IMR-90 (cell line): ENCODE results near the gene IL1RL1. TPM values are rescaled to one million over a fixed set of nuclear protein-coding genes. Genes with fewer than 3 reads are reported as not detected.
A peak's percentile ranks its signal among the peaks of the same experiment; 100 is the strongest.

ENCODE experiments used
- ATAC-seq: fragments of 200-7000 bp; cut with Tn5 transposase; 2 replicates; pipeline ENCODE4 v1.9.1; 2020; ENCODE audit warnings: low read depth, mild to moderate bottlenecking, moderate library complexity
- BruUV-seq: library from RNA; stranded (reverse); fragments of 400-500 nt; replicated peaks from 2 replicates; lab custom pipeline; 2021; lab: Mats Ljungman, UMichigan
- CTCF ChIA-PET: fragments of 300-600 bp; formaldehyde crosslinking; extraction: SDS; loops from one replicate; lab custom pipeline; 2021; ENCODE audit warnings: antibody characterized with exemption; lab: Yijun Ruan, JAX
- POLR2A ChIA-PET: fragments of 300-600 bp; sonication (Branson Sonifier 250); formaldehyde crosslinking; loops from one replicate; lab custom pipeline; 2022; ENCODE audit warnings: antibody characterized with exemption; ENCODE audit not compliant: unreplicated experiment; lab: Charles Lee
- DNase-seq: peaks from one replicate; pipeline ENCODE4 v3.0.0; 2013
- H2AFZ ChIP-seq: replicated peaks from 2 replicates; pipeline ENCODE3; 2013; ENCODE audit warnings: low read length, mild to moderate bottlenecking; ENCODE audit not compliant: poor library complexity
- H2AK5ac ChIP-seq: 2 replicates; pipeline ENCODE4 v1.6.1; 2013; ENCODE audit warnings: low read depth, low read length, inconsistent platforms
- H2AK9ac ChIP-seq: replicated peaks from 2 replicates; pipeline ENCODE3; 2013; ENCODE audit warnings: mild to moderate bottlenecking, low read depth, low read length, moderate library complexity; ENCODE audit not compliant: poor library complexity
- H2BK120ac ChIP-seq: 2 replicates; pipeline ENCODE4 v1.6.1; 2013; ENCODE audit warnings: low read depth, low read length, inconsistent platforms
- H2BK15ac ChIP-seq: 3 replicates; pipeline ENCODE4 v1.6.1; 2013; ENCODE audit warnings: low read depth, low read length, inconsistent platforms
- H2BK20ac ChIP-seq: 2 replicates; pipeline ENCODE4 v1.6.1; 2013; ENCODE audit warnings: low read depth, mild to moderate bottlenecking, inconsistent platforms, low read length, moderate library complexity
- H2BK5ac ChIP-seq: 2 replicates; pipeline ENCODE4 v1.6.1; 2013; ENCODE audit warnings: mild to moderate bottlenecking, low read depth, low read length, inconsistent platforms; ENCODE audit not compliant: poor library complexity, severe bottlenecking
- H3K14ac ChIP-seq: replicated peaks from 2 replicates; pipeline ENCODE4 v1.6.1; 2013; ENCODE audit warnings: low read depth, low read length, inconsistent platforms
- H3K18ac ChIP-seq: 2 replicates; pipeline ENCODE4 v1.6.1; 2013; ENCODE audit warnings: low read depth, low read length, control low read depth
- H3K23ac ChIP-seq: 2 replicates; pipeline ENCODE4 v1.6.1; 2013; ENCODE audit warnings: low read depth, low read length, inconsistent platforms
- H3K27ac ChIP-seq: 2 replicates; pipeline ENCODE4 v1.5.1; 2013; ENCODE audit warnings: mild to moderate bottlenecking, control low read depth, low read length; ENCODE audit not compliant: insufficient read depth
- H3K27me3 ChIP-seq: 2 replicates; pipeline ENCODE4 v1.6.1; 2013; ENCODE audit warnings: low read length; ENCODE audit not compliant: control insufficient read depth, insufficient read depth
- H3K36me3 ChIP-seq: 2 replicates; pipeline ENCODE4 v1.6.1; 2013; ENCODE audit warnings: low read length, mixed read lengths; ENCODE audit not compliant: control insufficient read depth, insufficient read depth
- H3K4ac ChIP-seq: 2 replicates; pipeline ENCODE4 v1.6.1; 2013; ENCODE audit warnings: low read depth, low read length, inconsistent platforms
- H3K4me1 ChIP-seq: 2 replicates; pipeline ENCODE4 v1.6.1; 2013; ENCODE audit warnings: low read length, mixed read lengths; ENCODE audit not compliant: control insufficient read depth, insufficient read depth
- H3K4me2 ChIP-seq: 2 replicates; pipeline ENCODE4 v1.6.1; 2013; ENCODE audit warnings: low read depth, mild to moderate bottlenecking, control low read depth, low read length, moderate library complexity
- H3K4me3 ChIP-seq: 2 replicates; pipeline ENCODE4 v1.5.1; 2013; ENCODE audit warnings: low read depth, mild to moderate bottlenecking, control low read depth, low read length, moderate library complexity; ENCODE audit not compliant: insufficient read depth
- H3K56ac ChIP-seq: 2 replicates; pipeline ENCODE4 v1.6.1; 2013; ENCODE audit warnings: low read length, inconsistent platforms; ENCODE audit not compliant: insufficient read depth; ENCODE audit errors: extremely low read depth
- H3K79me1 ChIP-seq, 2 experiments: 2 replicates each; pipeline ENCODE4 v1.6.1; 2013; ENCODE audit warnings: low read length in 2 of 2, inconsistent platforms in 1 of 2, low read depth in 1 of 2
- H3K9ac ChIP-seq: 2 replicates; pipeline ENCODE4 v1.6.1; 2013; ENCODE audit warnings: low read depth, low read length, control low read depth
- H3K9me1 ChIP-seq: 2 replicates; pipeline ENCODE4 v1.6.1; 2013; ENCODE audit warnings: low read length, inconsistent platforms; ENCODE audit not compliant: insufficient read depth
- H3K9me3 ChIP-seq: 2 replicates; pipeline ENCODE4 v1.6.1; 2013; ENCODE audit warnings: low read length; ENCODE audit not compliant: control insufficient read depth, insufficient read depth
- H4K20me1 ChIP-seq: 2 replicates; pipeline ENCODE4 v1.6.1; 2013; ENCODE audit warnings: low read length, inconsistent platforms; ENCODE audit not compliant: insufficient read depth
- H4K5ac ChIP-seq: 2 replicates; pipeline ENCODE4 v1.6.1; 2013; ENCODE audit warnings: mild to moderate bottlenecking, low read depth, low read length, control low read depth
- H4K8ac ChIP-seq, 2 experiments: 2 replicates each; pipeline ENCODE4 v1.6.1; 2013; ENCODE audit warnings: low read depth in 2 of 2, low read length in 2 of 2, control low read depth in 1 of 2, inconsistent platforms in 1 of 2
- H4K91ac ChIP-seq: 2 replicates; pipeline ENCODE4 v1.6.1; 2013; ENCODE audit warnings: low read depth, low read length, inconsistent platforms; ENCODE audit not compliant: insufficient read depth
- CEBPB ChIP-seq: IDR thresholded peaks from 2 replicates; pipeline ENCODE4 v1.6.1; 2012; ENCODE audit warnings: low read depth, low read length, improper control_type of control experiment
- FOS ChIP-seq: fragments of 150-350 bp; IDR thresholded peaks from 2 replicates; pipeline ENCODE4 v1.6.1; 2016; ENCODE audit warnings: low read depth, low read length
- MAFK ChIP-seq: IDR thresholded peaks from 2 replicates; pipeline ENCODE4 v1.6.1; 2012; ENCODE audit warnings: low read depth, low read length, improper control_type of control experiment
- SMC3 ChIP-seq: fragments of 150-350 bp; IDR thresholded peaks from 2 replicates; pipeline ENCODE4 v1.6.1; 2016; ENCODE audit warnings: low read depth, mild to moderate bottlenecking, antibody characterized with exemption, low read length, moderate library complexity
- WGBS, 2 experiments: methylation state at CpG; one replicate each; pipeline versions ENCODE4 v1.1.5 to v1.1.7; 2013; ENCODE audit warnings: missing lambda C conversion rate in 2 of 2; ENCODE audit not compliant: insufficient read length in 1 of 2; ENCODE audit errors: extremely low coverage in 2 of 2; 5-methylcytosine and 5-hydroxymethylcytosine counted together
- dilution Hi-C: fragments of 300-500 bp; cut with HindIII; formaldehyde crosslinking; loops from one replicate; pipeline ENCODE4 v1.14.3; 2018; ENCODE audit warnings: low sequenced_read_pairs; ENCODE audit not compliant: unreplicated experiment
- in situ Hi-C: fragments of 300-500 bp; cut with MboI; formaldehyde crosslinking; loops from 3 replicates; pipeline ENCODE4 v1.14.3; 2019; ENCODE audit warnings: low sequenced_read_pairs, inconsistent platforms, mixed read lengths
- intact Hi-C: fragments of 100-400 bp; cut with micrococcal nuclease; formaldehyde crosslinking; loops from 2 replicates; pipeline ENCODE4 v1.10.0; 2022
- polyA plus RNA-seq, 3 experiments: library from polyadenylated mRNA; depleted of rRNA; stranded (reverse); fragments of >200 nt; gene quantifications; 2 replicates each; pipeline ENCODE4 v1.2.3, GENCODE V29; 2012; ENCODE audit warnings: low replicate concordance in 1 of 3
- total RNA-seq: library from RNA; depleted of rRNA; stranded (reverse); fragments of >200 nt; gene quantifications from 2 replicates; pipeline ENCODE4 v1.2.3, GENCODE V29; 2012
- TF ChIP-seq, protein P1 (sequence below): conservative IDR thresholded peaks from 2 replicates; pipeline ENCODE4 v1.5.1; 2012; ENCODE audit warnings: mild to moderate bottlenecking, low read depth, low read length, improper control_type of control experiment

The IL1RL1 gene
- total and polyA plus RNA-seq, 2 of the 4 experiments (the other 2 are of a cell fraction) = under 0.01 to 0.14 TPM

DNA sequence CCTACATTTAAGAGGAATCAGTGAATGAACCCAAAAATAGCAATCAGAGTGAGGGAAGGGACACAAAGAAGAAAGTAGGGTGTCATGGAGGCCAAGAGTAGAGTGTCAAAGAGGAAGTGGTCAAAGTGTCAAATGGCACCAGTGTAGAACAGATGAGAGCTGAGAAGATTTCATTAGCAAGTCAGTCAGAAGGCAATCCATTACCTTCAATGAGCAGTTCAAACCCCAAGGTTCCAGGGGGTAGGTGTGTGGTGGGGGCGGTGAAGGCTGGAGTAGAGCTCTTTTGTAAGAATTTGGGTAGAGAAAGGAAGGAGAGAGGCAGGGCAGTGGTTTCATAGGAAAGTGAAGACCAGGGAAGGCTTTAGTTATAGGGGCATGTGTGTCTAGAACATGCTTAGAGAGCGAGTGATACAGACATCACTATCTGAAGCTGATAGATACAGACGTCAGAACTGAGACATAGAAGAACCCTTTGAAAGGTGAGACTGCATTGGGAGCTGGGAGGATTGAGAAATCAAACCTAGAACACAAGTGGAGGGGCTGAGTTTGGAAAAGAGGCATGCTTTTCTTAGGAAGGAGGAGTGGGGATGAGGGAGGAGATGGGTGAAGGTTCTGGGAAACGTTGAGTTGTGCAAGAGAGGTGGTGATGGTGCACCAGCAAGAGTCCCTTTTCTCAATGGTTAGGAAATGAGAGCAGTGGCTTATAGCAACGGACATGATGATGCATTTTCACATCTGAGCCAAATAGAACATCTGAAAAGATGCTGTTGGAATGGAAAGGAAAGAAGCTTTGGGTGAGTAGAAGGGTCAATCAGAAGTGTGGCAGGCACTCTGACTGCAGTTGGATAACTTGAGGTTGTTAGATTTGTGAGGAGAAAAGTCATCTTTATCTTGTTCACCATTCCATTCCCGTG, 48.9 kb upstream of the IL1RL1 start:
- H3K9me3 ChIP-seq = no peaks in the 10 kb centered on the region
- peak overlapping the region; percentile 16; the same call in 1 of the 3 replicates for H2BK15ac ChIP-seq
- H3K56ac ChIP-seq = no peak overlapping the region
- H3K4me2 ChIP-seq = no peak overlapping the region
- dilution Hi-C loops = no loop called here
- H3K9ac ChIP-seq = no peak overlapping the region
- peaks cover 7% of the 10 kb centered on the region for H3K9me1 ChIP-seq
- POLR2A ChIA-PET = no interaction called here
- BruUV-seq = no TSS peak
- peak overlapping the region; percentile 29 for H3K18ac ChIP-seq
- H2BK120ac ChIP-seq = peak overlapping the region; percentile 57
- ATAC-seq = peak; percentile 30
- H2BK20ac ChIP-seq = peak overlapping the region; percentile 57; the same call in 1 of the 2 replicates
- DNase-seq = peak; percentile 70
- H3K27ac ChIP-seq = peak overlapping the region; percentile 50; the same call in 1 of the 2 replicates
- no peak overlapping the region for H2AFZ ChIP-seq
- H3K23ac ChIP-seq = 0 out of 2 replicates have a peak overlapping the region, but pooled peaks have one; percentile 21
- intact Hi-C loops = no loop called here
- peaks cover 14% of the 10 kb centered on the region for H3K4me1 ChIP-seq
- H4K5ac ChIP-seq = 0 out of 2 replicates have a peak overlapping the region, but pooled peaks have one; percentile 13
- H2AK9ac ChIP-seq = no peak overlapping the region
- 57% methylated on average over 3 of the region's 6 CpGs; no CpG with 5 or more reads in 1 of the 2 experiments for WGBS, 2 experiments
- in situ Hi-C loops = no loop called here
- TF ChIP-seq, protein P1, sequence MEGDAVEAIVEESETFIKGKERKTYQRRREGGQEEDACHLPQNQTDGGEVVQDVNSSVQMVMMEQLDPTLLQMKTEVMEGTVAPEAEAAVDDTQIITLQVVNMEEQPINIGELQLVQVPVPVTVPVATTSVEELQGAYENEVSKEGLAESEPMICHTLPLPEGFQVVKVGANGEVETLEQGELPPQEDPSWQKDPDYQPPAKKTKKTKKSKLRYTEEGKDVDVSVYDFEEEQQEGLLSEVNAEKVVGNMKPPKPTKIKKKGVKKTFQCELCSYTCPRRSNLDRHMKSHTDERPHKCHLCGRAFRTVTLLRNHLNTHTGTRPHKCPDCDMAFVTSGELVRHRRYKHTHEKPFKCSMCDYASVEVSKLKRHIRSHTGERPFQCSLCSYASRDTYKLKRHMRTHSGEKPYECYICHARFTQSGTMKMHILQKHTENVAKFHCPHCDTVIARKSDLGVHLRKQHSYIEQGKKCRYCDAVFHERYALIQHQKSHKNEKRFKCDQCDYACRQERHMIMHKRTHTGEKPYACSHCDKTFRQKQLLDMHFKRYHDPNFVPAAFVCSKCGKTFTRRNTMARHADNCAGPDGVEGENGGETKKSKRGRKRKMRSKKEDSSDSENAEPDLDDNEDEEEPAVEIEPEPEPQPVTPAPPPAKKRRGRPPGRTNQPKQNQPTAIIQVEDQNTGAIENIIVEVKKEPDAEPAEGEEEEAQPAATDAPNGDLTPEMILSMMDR = no peak
- peak; percentile 76 for TF ChIP-seq CEBPB
- TF ChIP-seq FOS = no peak
- no peak for TF ChIP-seq MAFK
- TF ChIP-seq SMC3 = no peak
- peak overlapping the region; percentile 37 for H3K4ac ChIP-seq
- H2BK5ac ChIP-seq = no peak overlapping the region
- CTCF ChIA-PET = interaction anchor here (1.0 kb wide), 1 partner anchor 15 kb away, joined by 3 read pairs; no protein-coding TSS in a partner anchor
- peak overlapping the region in 1 of 2 experiments; percentile 31; a peak in 1 of 4 replicates for H4K8ac ChIP-seq
- peak overlapping the region; percentile 14 for H4K91ac ChIP-seq
- no peaks in the 10 kb centered on the region for H3K36me3 ChIP-seq
- H3K79me1 ChIP-seq = no peaks in the 10 kb centered on the region
- H3K4me3 ChIP-seq = no peak overlapping the region
- H3K14ac ChIP-seq = peak overlapping the region; percentile 59
- H2AK5ac ChIP-seq = peak overlapping the region; percentile 36
- H3K27me3 ChIP-seq = no peaks in the 10 kb centered on the region
- H4K20me1 ChIP-seq = no peaks in the 10 kb centered on the region
